NCI-H446 (cell line): ENCODE data around the gene SLC35E4.
"Not testable (repeated sequence)": the region's sequence is repeated elsewhere in the genome, so short reads cannot be mapped to it uniquely, and the experiment has no call there.

ENCODE experiments used
- DNase-seq, 2 experiments: peaks; one replicate each; lab custom pipeline; 2025; lab: John Stamatoyannopoulos, UW

SLC35E4 gene

DNA sequence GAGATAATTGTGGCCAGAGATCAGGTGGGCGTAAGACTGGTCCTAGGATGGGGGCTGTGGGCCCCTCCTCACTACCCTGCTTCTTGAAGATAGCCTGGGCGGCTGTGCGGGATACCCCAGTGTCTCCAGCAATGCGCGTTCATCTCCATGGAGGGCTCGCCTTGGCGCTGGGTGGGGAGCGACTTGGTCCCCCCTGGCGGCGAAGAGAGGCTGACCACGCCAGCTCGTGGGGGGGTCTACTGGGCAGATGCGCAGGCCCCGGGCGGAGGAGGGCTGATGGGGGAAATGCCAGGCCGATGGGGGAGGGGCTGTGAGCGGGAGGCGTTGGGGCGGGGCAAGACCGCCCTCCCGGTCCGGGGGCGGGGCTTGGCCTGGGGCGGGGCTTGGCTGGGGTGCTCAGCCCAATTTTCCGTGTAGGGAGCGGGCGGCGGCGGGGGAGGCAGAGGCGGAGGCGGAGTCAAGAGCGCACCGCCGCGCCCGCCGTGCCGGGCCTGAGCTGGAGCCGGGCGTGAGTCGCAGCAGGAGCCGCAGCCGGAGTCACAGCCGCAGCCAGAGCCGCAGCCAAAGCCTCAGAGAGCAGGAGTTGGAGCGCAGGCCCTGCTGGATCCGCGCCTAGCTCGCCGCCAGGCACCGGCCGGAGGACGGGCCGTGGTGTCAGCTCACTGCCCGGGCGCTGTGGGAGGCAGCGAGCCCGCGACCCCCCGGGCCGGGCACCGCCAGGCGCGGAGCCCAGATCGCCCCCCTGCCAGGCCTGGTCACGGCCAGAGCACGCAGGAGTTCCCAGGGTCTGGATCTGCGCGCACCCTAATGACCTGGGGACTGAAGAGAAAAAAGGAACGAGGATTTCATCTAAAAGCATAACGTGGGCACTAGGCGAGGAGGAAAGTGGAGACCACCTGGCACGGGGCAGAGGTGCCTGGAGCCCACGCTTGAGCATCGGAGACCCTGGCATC is at the start of gene SLC35E4:
TSS of gene SLC35E4 (plus strand) at position 509 of the 953 bp plus-strand sequence. CDS start 670 bp downstream, outside the sequence.
- peak; percentile 67 to 93 for DNase-seq

- no peak for DNase-seq
Observed at GRCh38 chr22:30586414-30586813, 49.2 kb upstream of the SLC35E4 start.

DNA sequence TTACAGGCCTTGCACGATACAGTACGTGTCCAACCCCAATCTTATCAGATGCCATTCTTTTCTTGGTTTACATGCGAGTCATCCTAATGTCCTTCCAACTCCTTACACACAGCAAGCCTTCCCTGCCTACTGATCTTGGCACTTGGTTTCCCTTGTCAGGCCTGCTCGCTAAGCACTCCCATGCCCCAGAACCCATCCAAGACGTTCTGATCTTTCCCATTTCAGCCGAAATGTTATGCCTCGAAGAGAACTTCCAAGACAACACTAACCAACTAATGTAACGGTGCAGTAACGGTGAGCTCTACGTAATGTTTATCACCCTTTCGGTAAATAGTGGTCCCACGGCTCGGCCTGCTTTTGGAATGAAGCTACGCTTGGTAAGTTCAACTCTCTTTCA is 44.4 kb upstream of the SLC35E4 start:
- DNase-seq = no peak

DNA sequence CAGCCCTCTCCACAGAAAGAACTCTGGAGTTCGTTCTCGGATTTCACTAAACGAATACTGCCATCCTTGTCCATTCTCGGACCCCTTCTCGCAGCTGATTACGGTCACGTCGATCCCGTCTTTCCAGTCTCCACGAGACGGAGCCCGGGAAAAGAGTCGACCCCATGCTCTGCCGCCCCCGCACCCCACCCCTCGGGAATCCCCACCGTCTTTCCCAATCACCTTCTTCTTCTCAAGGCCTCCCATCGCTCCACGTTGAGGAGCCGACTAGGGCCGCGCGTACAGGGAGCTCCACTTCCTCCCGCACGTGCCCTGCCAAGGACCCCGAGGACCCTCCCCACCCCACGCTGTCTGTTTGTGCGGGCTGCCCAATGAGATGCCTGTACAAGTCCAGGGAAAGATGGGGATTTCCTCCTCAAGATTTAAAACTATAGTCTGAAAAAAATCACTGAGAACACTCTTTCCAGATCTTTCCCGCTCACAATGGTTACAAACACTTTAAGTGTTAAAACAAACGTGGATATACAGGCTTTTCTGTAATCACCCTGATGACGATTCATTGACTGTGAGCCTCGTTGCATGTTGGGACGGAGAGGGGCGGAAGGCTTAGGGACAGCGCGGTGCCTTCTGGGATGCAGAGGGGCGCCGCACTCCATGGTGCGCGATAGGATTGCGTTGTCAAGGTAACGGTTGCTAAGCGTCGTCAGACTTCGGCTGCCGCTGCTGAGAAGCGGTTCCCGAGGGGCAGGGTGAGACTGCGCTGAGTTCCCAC is 43.8 kb upstream of the SLC35E4 start, which contains the start of gene PES1:
TSS of gene PES1 (minus strand) at position 323 of the 772 bp plus-strand sequence. CDS start at position 246, 77 bp downstream.
- peak; percentile 98 to 99 for DNase-seq

- DNase-seq = not testable (repeated sequence)
Observed at GRCh38 chr22:30592360-30592713, 43.2 kb upstream of the SLC35E4 start.

DNA sequence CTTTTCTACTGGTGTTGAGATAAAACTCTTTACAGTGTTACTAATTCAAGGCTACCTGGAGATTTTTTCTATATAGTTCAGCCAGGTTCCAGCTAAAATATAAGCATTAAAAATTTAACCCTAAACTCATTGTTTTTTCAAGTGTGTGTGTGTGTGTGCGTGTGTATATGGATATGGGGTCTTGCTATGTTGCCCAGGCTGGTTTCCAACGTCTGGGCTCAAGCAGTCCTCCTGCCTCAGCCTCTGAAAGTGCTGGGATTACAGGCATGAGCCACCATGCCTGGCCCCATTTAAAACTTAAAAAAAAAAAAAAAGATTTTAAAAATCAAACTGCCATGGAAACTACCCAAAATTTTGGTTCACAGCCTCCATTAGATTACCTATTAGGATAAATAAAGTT is 39.4 kb upstream of the SLC35E4 start:
- no peak for DNase-seq

- DNase-seq = no peak
Observed at GRCh38 chr22:30596886-30597285, 38.7 kb upstream of the SLC35E4 start.

DNA sequence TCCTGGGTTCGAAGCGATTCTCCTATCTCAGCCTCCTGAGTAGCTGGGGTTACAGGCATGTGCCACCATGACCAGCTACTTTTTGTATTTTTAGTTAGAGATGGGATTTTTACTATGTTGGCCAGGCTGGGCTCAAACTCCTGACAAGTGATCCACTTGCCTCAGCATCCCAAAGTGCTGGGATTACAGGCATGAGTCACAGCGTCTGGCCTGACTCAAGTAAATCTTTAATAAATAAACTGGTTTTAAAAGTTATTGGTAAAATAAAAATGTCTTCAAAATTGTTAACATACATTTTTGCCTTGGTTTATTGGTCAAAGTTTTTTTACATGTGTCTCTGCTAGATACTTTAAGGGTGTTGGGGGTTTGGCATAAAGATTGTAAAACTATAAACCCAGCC is 36.6 kb upstream of the SLC35E4 start:
- no peak for DNase-seq

DNA sequence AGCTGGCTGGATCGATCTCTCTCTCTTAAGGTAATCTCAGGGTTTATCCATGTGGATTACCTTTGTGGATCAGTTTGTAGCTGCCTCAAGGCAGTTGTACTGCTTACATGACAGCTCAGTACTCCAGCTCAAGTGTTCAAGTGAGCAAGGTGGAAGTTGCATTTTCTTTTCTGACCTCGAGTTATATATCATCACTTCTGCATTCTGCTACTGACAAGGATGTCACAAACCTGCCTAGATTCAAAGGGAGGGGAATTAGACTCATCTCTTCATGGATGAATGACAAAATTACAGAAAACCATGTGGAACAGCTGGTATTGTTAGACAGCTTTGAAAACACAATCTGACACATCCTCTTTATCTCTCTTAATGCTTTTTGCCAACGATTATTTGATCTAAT is 34.7 kb upstream of the SLC35E4 start:
- DNase-seq = no peak

DNA sequence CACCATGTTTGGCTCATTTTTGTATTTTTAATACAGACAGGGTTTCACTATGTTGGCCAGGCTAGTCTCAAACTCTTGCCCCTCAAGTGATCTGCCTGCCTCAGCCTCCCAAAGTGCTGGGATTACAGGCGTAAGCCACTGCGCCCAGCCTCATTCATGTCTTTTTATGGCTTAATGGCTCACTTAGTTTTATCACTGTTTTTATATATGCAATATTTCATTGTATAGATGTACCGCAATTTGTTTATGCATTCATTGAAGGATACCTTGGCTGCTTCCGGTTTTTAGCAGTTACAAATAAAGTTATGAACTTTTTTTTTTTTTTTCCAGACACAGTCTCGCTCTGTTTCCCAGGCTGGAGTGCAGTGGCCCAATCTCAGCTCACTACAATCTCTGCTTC is 34.1 kb upstream of the SLC35E4 start:
- DNase-seq = no peak

- peak in 1 of 2 experiments; percentile 36 for DNase-seq
Observed at GRCh38 chr22:30602049-30602448, 33.5 kb upstream of the SLC35E4 start.

DNA sequence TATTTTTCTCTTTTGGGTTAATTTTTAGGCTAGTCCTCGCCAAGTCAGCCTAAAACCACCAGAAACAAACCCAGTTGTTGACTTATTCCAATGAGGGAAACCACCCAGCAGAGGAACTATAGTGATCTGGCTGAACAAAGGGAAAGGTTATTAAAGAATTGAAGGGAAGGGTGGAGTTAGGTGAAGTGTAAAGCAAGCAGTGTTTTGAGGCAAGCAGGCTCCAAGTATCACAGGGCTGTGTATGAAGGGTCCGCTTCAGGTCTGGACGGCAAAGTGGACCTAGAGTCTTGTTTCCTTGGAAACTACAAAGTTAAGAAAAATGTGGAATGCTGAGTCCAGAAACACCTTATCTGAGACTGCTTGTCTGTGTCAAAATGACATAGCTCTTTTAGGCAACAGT is 31.8 kb upstream of the SLC35E4 start:
- no peak for DNase-seq

- no peak for DNase-seq
Observed at GRCh38 chr22:30604723-30605122, 30.9 kb upstream of the SLC35E4 start.

DNA sequence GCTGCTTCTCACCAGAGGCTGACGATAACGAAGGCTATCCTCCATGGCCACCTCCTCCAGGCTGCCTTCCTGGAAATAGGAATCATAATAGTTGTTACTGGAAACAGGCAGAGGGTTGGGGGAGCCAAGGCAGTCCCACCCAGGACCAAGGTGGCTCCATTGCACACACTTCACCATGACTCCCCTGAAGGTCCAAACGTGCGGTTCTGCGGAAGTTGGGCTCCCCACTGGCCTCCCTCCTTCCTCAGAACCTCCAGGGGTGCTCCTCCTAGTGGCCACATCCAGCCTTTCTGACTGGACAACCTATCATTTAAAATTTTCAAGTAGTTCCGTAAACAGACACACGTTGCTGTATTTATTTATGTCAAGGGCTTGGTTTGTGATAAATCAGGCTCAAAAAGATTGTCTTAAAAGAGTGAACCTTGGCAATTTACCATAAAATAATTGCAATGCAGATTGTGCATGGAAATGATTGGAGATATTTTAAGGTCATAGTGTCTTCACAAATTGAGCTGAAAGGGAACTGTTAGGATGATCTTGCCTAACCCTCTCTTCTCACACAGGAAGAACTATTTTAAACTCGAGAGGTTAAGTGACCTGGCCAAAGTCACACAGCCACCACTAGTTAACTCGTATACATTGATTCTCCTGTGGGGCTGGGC is 30.0 kb upstream of the SLC35E4 start:
- peak; percentile 16 to 24 for DNase-seq

GRCh38 chr22:30606455-30607299 is 28.9 kb upstream of the SLC35E4 start, which contains the start of gene TCN2:
TSS of gene TCN2 (plus strand) at chr22:30607174. CDS start at chr22:30607332, 158 bp downstream.
- DNase-seq = no peak

GRCh38 chr22:30607300-30607930 is 28.2 kb upstream of the SLC35E4 start:
- no peak for DNase-seq

- DNase-seq = no peak
Observed at GRCh38 chr22:30607939-30608338, 27.6 kb upstream of the SLC35E4 start.

- no peak for DNase-seq
Observed at GRCh38 chr22:30609260-30610185, 26.1 kb upstream of the SLC35E4 start.

DNA sequence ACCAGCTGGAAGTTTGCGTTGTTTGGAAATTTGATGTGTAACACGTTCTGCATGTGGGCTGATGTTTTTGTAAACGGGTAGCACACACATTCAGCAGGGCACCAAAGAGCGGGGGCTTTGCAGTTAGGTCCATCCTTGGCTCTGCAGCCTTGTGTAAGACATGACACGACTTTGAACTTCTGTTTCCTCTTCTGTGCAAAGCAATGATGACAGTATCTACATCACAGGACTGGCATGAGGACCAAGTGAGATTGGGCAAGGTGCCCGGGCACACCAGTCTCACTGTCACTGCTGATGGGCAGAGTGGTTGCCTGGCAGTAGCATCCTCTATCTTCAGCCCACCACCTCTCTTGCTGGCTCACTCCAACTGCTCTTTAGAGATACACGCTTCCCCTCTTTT is 25.3 kb upstream of the SLC35E4 start:
- DNase-seq = no peak

DNA sequence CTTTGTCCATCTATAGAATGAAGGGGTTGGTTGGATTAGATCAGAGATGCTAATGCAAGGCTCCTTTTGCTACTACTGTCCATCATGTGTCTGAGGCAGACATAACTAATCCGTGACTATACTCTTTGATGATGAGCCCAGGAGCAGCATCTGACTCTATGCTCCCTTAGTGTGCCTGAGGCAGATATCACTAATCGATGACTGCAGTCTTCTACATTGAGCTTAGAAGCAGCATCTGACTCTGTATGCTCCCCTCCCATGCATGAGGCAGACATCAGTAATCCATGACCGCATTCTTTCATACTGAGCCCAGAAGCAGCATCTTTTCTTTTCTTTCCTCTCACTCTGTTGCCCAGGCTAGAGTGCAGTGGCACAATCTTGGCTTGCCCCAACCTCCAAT is 24.4 kb upstream of the SLC35E4 start:
- DNase-seq = no peak
